ENCODE measurements around the gene SLC25A42.

Gene SLC25A42

DNA sequence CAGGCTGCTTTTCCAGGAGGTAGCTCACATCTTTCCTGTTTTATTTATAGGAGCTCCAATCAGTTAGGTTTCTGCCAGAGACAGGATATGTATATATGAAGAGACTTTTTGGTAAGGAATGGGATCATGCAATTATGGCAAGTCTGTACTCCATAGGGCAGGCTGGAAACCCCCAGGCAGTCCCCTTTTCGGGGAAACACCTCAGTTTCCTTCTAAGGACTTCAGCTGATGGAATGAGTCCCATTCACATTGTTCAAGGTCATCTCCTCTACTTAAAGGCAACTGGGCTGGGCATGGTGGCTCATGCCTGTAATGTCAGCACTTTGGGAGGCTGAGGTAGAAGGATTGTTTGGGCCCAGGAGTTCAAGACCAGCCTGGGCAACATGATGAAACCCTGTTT lies 10.9 kb upstream of the SLC25A42 start:
- no peaks in the 10 kb centered on the region for H3K27me3 ChIP-seq (ENCODE audit: insufficient read depth, low read length)
- peaks cover 88% of the 10 kb centered on the region for H3K36me3 ChIP-seq (ENCODE audit: insufficient read depth, low read depth, low read length)
- no peaks in the 10 kb centered on the region for H3K9me3 ChIP-seq (ENCODE audit: insufficient read depth, low read depth, low read length)

DNA sequence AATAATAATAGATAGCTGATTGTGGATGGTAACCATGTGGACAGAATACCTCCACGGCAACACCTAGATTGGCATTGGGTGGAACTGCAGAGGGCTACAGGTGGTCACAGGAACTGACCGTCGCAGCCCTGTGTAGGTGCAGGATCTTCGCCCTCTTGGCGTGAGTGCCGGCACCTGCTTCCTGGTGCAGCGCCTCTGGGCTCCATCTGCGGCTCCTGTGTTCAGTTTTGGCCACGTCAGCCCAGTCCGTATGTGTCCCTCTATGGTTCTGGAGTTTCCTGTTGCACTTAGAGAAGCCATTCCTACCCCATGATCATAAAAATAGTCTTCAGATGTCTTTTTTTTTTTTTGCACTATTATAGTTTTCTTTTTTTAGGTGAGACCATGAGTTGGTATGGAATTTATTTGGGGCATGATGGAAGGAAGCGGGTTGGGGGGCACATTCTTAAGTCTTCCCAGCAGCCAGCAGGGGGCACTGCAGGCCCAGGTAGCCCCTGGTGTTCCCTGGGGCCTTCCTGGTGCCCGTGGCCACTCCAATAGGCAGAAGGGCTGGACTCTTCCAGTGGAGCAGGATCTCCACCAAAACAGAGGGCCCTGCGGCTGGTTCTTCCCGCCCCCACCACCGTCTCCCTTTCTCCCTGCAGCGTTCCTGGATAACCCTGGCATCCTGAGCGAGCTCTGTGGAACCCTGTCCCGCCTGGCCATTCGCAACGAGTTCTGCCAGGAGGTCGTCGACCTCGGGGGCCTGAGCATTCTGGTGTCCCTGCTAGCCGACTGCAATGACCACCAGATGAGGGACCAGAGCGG lies 10.1 kb upstream of the SLC25A42 start:
- Histone ChIP-seq H3K4me3 (ENCODE audit: low read length) (no peak overlapping the region), H3K36me3 (ENCODE audit: insufficient read depth, low read depth, low read length) (peaks cover 91% of the 10 kb centered on the region), H3K9me3 (ENCODE audit: insufficient read depth, low read depth, low read length) (no peaks in the 10 kb centered on the region), H3K27ac (ENCODE audit: low read length) (no peak overlapping the region), H3K9ac (ENCODE audit: low read depth, low read length) (no peak overlapping the region), H3K4me1 (ENCODE audit: insufficient read depth, low read length) (no peaks in the 10 kb centered on the region), H3K27me3 (ENCODE audit: insufficient read depth, low read length) (no peaks in the 10 kb centered on the region)

More for the DNA sequence above, 10.9 kb upstream of the SLC25A42 start:
- H3K9ac ChIP-seq (ENCODE audit: low read depth, low read length) = no peak overlapping the region
- H3K4me1 ChIP-seq (ENCODE audit: insufficient read depth, low read length) = no peaks in the 10 kb centered on the region
- no peak overlapping the region for H3K27ac ChIP-seq (ENCODE audit: low read length)
- no peak overlapping the region for H3K4me3 ChIP-seq (ENCODE audit: low read length)

DNA sequence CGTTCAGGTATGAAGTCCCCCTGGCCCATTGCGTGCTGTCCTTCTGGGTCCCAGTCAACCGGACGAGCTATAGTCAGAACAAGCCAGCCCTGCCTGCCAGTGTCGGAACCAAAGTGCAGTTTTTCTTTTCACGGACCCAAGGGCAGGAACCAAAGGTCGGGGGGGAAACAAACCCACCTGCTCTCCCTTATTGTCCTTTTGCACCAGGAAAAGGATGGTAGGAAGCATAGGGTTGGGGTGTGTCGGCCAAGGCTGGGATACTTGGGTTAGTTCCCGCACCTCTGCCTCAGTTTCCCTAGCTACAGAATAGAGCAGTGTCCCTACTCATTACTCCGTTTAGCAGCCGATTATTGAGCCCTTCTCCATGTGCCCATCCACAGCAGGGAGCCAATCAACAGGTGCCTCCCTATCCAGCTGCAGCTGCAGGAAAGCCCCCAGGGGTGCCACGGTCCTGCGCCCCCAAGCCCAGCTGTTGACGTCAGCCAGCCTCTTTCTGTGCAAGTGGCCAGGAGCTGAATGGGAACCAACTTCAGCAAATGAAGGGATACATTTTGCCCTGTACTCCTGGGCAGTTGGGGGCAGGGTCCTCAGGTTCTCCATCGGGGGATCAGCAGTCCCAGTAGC lies 9.4 kb upstream of the SLC25A42 start:
- peaks cover 84% of the 10 kb centered on the region for H3K36me3 ChIP-seq (ENCODE audit: insufficient read depth, low read depth, low read length)
- no peaks in the 10 kb centered on the region for H3K9me3 ChIP-seq (ENCODE audit: insufficient read depth, low read depth, low read length)

DNA sequence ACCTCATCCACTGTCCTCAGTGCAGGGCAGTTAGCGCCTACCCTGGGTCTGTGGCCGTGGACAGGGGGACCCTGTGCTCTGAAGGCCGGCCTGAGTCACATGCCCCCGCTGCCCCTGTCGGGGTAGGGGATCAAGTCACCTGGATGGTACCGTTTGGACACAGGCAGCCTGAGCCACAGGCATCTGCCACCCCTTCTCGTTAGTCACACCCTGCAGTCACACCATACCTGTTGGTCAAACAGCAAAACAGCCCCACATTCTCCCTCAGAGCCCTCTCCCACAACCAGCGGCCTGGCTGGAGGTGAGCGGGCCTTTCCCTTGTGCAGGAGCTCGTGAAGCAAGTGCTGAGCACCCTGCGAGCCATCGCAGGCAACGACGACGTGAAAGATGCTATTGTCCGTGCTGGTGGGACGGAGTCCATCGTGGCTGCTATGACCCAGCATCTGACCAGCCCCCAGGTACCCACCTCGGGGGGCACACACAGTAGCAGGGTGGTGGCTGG lies 8.8 kb upstream of the SLC25A42 start:
- Histone ChIP-seq H3K27me3 (ENCODE audit: insufficient read depth, low read length) (no peaks in the 10 kb centered on the region; the same call in 1 of the 2 replicates), H3K4me1 (ENCODE audit: insufficient read depth, low read length) (no peaks in the 10 kb centered on the region), H3K9ac (ENCODE audit: low read depth, low read length) (no peak overlapping the region), H3K27ac (ENCODE audit: low read length) (no peak overlapping the region), H3K36me3 (ENCODE audit: insufficient read depth, low read depth, low read length) (peaks cover 78% of the 10 kb centered on the region), H3K4me3 (ENCODE audit: low read length) (no peak overlapping the region), H3K9me3 (ENCODE audit: insufficient read depth, low read depth, low read length) (no peaks in the 10 kb centered on the region)

More for the DNA sequence above, 9.4 kb upstream of the SLC25A42 start:
- no peak overlapping the region for H3K4me3 ChIP-seq (ENCODE audit: low read length)
- no peak overlapping the region for H3K9ac ChIP-seq (ENCODE audit: low read depth, low read length)
- H3K27ac ChIP-seq (ENCODE audit: low read length) = no peak overlapping the region
- no peaks in the 10 kb centered on the region for H3K27me3 ChIP-seq (ENCODE audit: insufficient read depth, low read length)
- no peaks in the 10 kb centered on the region for H3K4me1 ChIP-seq (ENCODE audit: insufficient read depth, low read length)

DNA sequence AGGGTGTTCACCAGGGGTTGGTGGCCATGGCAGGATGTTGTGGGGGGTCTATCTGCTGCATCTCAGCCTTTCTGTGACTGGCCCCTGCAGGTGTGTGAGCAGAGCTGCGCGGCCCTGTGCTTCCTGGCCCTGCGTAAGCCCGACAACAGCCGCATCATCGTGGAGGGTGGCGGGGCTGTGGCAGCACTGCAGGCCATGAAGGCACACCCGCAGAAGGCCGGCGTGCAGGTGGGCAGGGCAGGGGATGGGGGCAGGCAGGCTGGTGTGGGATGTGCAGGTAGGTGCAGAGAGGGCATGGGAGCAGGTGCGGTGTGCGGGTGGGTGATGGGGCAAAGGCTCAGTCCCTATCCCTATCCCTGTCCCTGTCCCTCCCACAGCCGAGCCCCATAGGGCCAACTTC lies 8.1 kb upstream of the SLC25A42 start:
- H3K9ac ChIP-seq (ENCODE audit: low read depth, low read length) = no peak overlapping the region
- H3K4me1 ChIP-seq (ENCODE audit: insufficient read depth, low read length) = no peaks in the 10 kb centered on the region
- no peaks in the 10 kb centered on the region for H3K9me3 ChIP-seq (ENCODE audit: insufficient read depth, low read depth, low read length)
- H3K4me3 ChIP-seq (ENCODE audit: low read length) = no peak overlapping the region
- H3K27me3 ChIP-seq (ENCODE audit: insufficient read depth, low read length) = no peaks in the 10 kb centered on the region; the same call in 1 of the 2 replicates
- peaks cover 71% of the 10 kb centered on the region for H3K36me3 ChIP-seq (ENCODE audit: insufficient read depth, low read depth, low read length)
- no peak overlapping the region for H3K27ac ChIP-seq (ENCODE audit: low read length)

DNA sequence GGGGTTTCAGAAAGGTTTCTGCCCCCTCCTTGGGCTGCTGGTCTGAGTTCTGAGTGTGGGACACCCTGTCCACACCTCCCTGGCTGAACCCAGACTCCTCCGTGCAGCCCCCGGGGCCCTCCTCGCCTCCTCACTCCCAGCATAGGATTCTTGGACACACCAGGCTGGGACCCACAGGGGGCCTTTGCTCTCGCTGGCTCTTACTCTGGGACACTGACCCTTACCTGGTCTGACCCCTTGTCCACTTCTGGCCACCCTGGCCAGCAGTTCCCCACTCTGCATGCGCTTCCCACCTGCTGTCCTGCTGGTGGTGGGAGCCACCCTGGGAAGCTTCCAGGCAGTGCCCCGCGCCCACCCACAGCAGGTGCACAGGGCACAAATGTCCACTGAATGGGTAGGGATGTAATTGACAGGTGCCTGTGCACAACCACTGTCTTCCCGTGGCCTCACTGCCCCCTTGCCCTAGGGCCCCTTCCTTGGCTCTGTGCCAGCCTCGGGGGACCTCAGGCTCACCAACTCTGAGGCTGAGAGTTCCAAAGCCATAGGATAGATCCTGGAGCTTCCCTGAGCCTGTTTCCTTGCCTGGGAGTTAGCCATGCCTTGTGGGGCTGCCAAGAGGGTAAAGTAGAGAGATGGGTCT lies 7.0 kb upstream of the SLC25A42 start:
- no peaks in the 10 kb centered on the region; the same call in 1 of the 2 replicates for H3K27me3 ChIP-seq (ENCODE audit: insufficient read depth, low read length)
- peaks cover 61% of the 10 kb centered on the region for H3K36me3 ChIP-seq (ENCODE audit: insufficient read depth, low read depth, low read length)

DNA sequence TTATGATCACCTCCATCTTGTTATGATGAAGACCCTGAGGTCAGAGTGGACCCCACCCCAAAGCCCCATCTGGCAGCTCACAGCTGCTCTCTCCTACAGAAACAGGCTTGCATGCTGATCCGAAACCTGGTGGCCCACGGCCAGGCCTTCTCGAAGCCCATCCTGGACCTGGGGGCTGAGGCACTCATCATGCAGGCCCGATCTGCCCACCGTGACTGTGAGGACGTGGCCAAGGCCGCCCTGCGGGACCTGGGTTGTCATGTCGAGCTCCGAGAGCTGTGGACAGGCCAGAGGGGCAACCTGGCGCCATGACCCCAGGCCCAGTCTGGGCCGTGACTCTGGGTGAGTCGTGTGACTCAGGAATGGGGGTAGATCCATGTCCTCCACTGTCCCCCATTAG lies 6.5 kb upstream of the SLC25A42 start:
- no peak overlapping the region for H3K9ac ChIP-seq (ENCODE audit: low read depth, low read length)
- H3K4me1 ChIP-seq (ENCODE audit: insufficient read depth, low read length) = no peaks in the 10 kb centered on the region
- H3K9me3 ChIP-seq (ENCODE audit: insufficient read depth, low read depth, low read length) = no peaks in the 10 kb centered on the region
- peaks cover 55% of the 10 kb centered on the region for H3K36me3 ChIP-seq (ENCODE audit: insufficient read depth, low read depth, low read length)
- H3K27me3 ChIP-seq (ENCODE audit: insufficient read depth, low read length) = no peaks in the 10 kb centered on the region; the same call in 1 of the 2 replicates
- H3K27ac ChIP-seq (ENCODE audit: low read length) = no peak overlapping the region
- H3K4me3 ChIP-seq (ENCODE audit: low read length) = no peak overlapping the region

More for the DNA sequence above, 7.0 kb upstream of the SLC25A42 start:
- Histone ChIP-seq H3K27ac (ENCODE audit: low read length) (no peak overlapping the region), H3K9me3 (ENCODE audit: insufficient read depth, low read depth, low read length) (no peaks in the 10 kb centered on the region), H3K4me3 (ENCODE audit: low read length) (no peak overlapping the region), H3K9ac (ENCODE audit: low read depth, low read length) (no peak overlapping the region), H3K4me1 (ENCODE audit: insufficient read depth, low read length) (no peaks in the 10 kb centered on the region)

DNA sequence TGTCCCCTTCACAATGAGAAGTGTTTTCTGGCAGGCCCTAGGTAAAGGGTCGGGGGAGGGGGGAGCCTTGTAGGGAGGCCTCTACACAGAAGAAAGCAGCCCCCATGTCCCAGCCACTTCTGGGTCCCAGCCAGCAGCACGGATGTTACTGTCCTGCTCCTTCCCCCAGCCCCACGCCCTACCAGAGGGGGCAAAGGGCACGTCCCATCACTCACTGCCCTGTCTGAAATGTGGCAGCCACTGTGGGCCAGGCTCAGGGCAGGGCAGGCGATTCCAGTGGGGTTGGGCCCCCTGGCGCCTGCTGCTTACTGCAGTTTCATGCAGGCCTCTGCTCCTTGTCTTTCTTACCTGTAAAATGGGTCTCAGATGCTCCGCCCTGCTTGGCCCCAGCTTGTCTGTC lies 6.1 kb upstream of the SLC25A42 start:
- Histone ChIP-seq H3K9ac (ENCODE audit: low read depth, low read length) (no peak overlapping the region), H3K9me3 (ENCODE audit: insufficient read depth, low read depth, low read length) (no peaks in the 10 kb centered on the region), H3K36me3 (ENCODE audit: insufficient read depth, low read depth, low read length) (peaks cover 51% of the 10 kb centered on the region), H3K4me3 (ENCODE audit: low read length) (no peak overlapping the region), H3K4me1 (ENCODE audit: insufficient read depth, low read length) (no peaks in the 10 kb centered on the region), H3K27ac (ENCODE audit: low read length) (no peak overlapping the region), H3K27me3 (ENCODE audit: insufficient read depth, low read length) (no peaks in the 10 kb centered on the region; the same call in 1 of the 2 replicates)

DNA sequence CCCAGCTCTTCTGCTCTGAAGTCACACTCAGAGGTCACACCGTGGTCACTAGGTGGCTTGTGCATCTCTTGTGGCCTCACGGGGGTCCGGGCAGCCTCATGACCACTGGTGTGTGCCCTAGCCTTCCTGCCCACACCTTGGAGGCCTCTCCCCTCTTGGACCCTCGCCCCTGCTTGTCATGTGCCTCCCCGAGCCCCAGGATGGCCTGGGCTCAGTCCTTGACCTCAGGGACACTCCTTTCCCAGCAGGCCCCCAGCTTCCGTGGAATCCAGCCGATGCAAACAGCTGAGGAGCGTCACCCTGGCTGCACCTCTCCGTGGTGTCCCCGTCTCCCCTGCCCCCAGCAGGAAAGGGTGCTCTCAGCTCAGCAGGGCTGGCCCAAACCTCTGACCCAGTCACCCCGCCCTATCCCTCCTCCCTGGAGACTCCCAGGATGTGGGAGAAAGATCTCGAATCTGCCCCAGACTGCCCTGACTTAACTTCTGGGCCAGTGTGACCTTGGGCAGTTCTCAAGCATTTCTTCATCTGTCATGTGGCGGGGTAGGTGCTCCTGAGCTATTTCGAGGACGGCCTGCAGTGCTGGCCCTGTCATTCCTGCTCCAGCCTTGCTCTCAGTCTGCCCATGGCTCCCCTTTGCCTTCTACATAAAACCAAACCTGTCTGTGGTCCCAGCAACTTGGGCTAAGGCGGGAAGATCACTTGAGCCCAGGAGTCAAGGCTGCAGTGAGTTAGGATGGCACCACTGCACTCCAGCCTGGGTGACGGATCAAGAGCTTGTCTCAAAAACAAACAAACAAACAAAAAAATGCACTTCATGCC lies 4.6 kb upstream of the SLC25A42 start:
- Histone ChIP-seq H3K27ac (ENCODE audit: low read length) (no peak overlapping the region), H3K36me3 (ENCODE audit: insufficient read depth, low read depth, low read length) (peaks cover 39% of the 10 kb centered on the region), H3K4me3 (ENCODE audit: low read length) (no peak overlapping the region), H3K9me3 (ENCODE audit: insufficient read depth, low read depth, low read length) (no peaks in the 10 kb centered on the region), H3K27me3 (ENCODE audit: insufficient read depth, low read length) (peaks cover 2% of the 10 kb centered on the region; the same call in 1 of the 2 replicates), H3K4me1 (ENCODE audit: insufficient read depth, low read length) (no peaks in the 10 kb centered on the region), H3K9ac (ENCODE audit: low read depth, low read length) (no peak overlapping the region)

DNA sequence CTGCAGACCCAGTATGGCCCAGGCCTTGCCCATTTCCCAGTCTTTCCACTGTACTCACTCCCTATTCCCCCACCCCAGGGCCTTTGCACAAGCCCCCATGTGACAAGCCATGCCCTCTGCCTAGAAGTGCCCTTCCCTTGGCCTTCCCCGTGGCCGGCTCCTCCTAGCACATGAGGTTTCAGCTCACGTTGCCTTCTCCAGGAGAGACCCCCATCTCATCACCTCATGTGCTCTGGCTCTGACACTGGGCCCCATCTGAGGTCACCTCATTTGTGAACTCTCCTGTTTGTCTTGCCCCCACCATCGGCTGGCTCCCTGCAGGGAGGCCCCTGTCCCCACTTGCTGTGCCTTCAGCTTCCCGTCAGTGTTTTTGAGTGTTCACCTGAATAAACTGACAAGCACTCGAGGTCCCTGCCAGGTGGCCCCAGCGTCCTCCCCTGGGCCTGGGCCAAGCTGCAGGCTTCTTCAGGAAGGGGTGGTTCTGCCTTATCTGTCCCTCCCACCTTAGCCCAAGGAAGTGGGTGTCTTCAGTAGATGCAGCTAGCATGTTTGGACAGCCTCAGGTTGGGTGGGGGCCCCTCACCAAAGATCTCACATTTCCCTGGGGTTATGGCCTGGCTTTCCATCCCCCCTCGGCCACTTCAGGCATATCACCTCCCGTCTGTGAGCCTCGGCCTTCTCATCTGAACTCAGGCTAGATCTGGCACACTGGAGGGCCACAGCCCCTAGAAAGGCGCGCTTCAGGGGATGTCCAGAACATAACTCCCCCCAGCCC lies 3.8 kb upstream of the SLC25A42 start:
- no peaks in the 10 kb centered on the region for H3K9me3 ChIP-seq (ENCODE audit: insufficient read depth, low read depth, low read length)
- no peaks in the 10 kb centered on the region for H3K4me1 ChIP-seq (ENCODE audit: insufficient read depth, low read length)
- H3K27me3 ChIP-seq (ENCODE audit: insufficient read depth, low read length) = peaks cover 10% of the 10 kb centered on the region
- H3K27ac ChIP-seq (ENCODE audit: low read length) = no peak overlapping the region
- no peak overlapping the region for H3K4me3 ChIP-seq (ENCODE audit: low read length)
- no peak overlapping the region for H3K9ac ChIP-seq (ENCODE audit: low read depth, low read length)
- H3K36me3 ChIP-seq (ENCODE audit: insufficient read depth, low read depth, low read length) = peaks cover 32% of the 10 kb centered on the region

All from iPS-20b (cell line).